ENCODE data around the gene ATP6V1B1.

GRCh38 chr2:71001981-71002570, 66.4 kb downstream of the ATP6V1B1 start:
- no peak for TF ChIP-seq POLR2A (IDR thresholded peaks at IDR 0.05; ENCODE audit: low read depth, low read length)
- TF ChIP-seq POLR2AphosphoS5 (IDR thresholded peaks at IDR 0.05; ENCODE audit: low read depth, low read length), result no peak

Measured in GM12892 (cell line).